IPS-20b (cell line): ENCODE data around the gene CIAO3.
"Not testable (repeated sequence)": the region's sequence is repeated elsewhere in the genome, so short reads cannot be mapped to it uniquely, and the experiment has no call there.

Experiments
- H3K27ac ChIP-seq: one replicate; pipeline ENCODE4 v1.5.1; 2013; ENCODE audit warnings: low read length
- H3K27me3 ChIP-seq: 2 replicates; pipeline ENCODE4 v1.6.1; 2013; ENCODE audit warnings: mild to moderate bottlenecking, low read length, inconsistent platforms; ENCODE audit not compliant: insufficient read depth
- H3K36me3 ChIP-seq: 2 replicates; pipeline ENCODE4 v1.6.1; 2013; ENCODE audit warnings: low read depth, mild to moderate bottlenecking, inconsistent platforms, low read length, moderate library complexity; ENCODE audit not compliant: insufficient read depth
- H3K4me1 ChIP-seq: 2 replicates; pipeline ENCODE4 v1.6.1; 2013; ENCODE audit warnings: mild to moderate bottlenecking, control low read depth, inconsistent platforms, low read length, moderate library complexity; ENCODE audit not compliant: insufficient read depth
- H3K4me3 ChIP-seq: 2 replicates; pipeline ENCODE4 v1.5.1; 2013; ENCODE audit warnings: mild to moderate bottlenecking, low read length, inconsistent platforms
- H3K9ac ChIP-seq: 2 replicates; pipeline ENCODE4 v1.6.1; 2013; ENCODE audit warnings: low read depth, mild to moderate bottlenecking, inconsistent platforms, low read length, moderate library complexity
- H3K9me3 ChIP-seq: 2 replicates; pipeline ENCODE4 v1.6.1; 2013; ENCODE audit warnings: mild to moderate bottlenecking, low read depth, low read length, inconsistent platforms; ENCODE audit not compliant: insufficient read depth

Gene CIAO3

DNA sequence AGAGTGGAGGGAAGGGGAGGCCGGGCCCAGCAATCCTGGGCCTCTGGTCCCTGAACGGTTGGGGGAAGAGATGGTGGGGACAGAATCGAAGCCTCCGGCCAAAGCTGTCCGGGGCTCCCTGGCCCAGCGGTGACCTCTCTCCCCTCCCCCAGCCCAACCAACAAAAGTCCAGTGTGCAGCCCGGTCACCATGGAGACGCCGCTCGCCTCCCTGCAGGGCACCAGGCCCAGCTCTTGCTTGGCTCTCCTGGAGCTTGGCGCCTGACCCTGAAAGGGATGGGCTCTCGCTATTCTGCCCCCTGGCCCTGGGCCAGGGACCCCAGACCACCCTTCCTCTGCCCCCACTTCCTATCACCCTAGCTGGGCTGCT, 24.6 kb downstream of the CIAO3 start:
- H3K4me3 ChIP-seq = peak overlapping the region; percentile 38; the same call in 1 of the 2 replicates
- peaks cover 62% of the 10 kb centered on the region for H3K27me3 ChIP-seq
- H3K36me3 ChIP-seq = no peaks in the 10 kb centered on the region
- no peaks in the 10 kb centered on the region for H3K9me3 ChIP-seq
- no peak overlapping the region for H3K27ac ChIP-seq
- peaks cover 3% of the 10 kb centered on the region; the same call in 1 of the 2 replicates for H3K4me1 ChIP-seq
- H3K9ac ChIP-seq = no peak overlapping the region

DNA sequence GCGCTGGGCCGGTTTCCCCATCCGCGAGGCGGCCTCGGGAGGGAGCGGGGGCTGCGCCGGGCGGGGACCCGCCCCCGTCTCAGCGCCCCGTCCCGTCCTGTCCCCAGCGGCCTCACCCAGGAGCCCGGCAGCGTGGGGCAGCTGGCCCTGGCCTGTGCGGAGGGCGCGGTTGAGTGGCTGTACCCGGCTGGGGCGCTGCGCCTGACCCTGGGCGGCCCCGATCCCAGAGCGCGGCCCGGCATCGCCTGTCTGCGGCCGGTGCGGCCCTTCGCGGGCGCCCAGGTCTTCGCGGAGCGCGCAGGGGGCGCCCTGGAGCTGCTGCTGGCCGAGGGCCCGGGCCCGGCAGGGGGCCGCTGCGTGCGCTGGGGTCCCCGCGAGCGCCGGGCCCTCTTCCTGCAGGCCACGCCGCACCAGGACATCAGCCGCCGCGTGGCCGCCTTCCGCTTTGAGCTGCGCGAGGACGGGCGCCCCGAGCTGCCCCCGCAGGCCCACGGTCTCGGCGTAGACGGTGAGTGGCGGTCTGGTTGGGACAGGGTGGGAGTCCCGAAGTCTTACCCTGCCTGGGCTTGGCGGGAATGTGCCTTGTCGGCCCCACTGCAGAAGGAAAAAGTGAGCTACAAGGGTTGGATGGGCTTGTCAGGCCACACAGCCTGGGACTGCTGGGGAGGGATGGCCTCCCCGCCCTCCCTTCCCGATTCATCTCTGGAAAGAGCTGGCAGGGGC, 25.2 kb downstream of the CIAO3 start:
- Histone ChIP-seq H3K27ac (no peak overlapping the region), H3K27me3 (peaks cover 63% of the 10 kb centered on the region), H3K4me3 (peak overlapping the region; percentile 56; the same call in 1 of the 2 replicates), H3K4me1 (peaks cover 3% of the 10 kb centered on the region; the same call in 1 of the 2 replicates), H3K36me3 (no peaks in the 10 kb centered on the region), H3K9me3 (no peaks in the 10 kb centered on the region), H3K9ac (no peak overlapping the region)

DNA sequence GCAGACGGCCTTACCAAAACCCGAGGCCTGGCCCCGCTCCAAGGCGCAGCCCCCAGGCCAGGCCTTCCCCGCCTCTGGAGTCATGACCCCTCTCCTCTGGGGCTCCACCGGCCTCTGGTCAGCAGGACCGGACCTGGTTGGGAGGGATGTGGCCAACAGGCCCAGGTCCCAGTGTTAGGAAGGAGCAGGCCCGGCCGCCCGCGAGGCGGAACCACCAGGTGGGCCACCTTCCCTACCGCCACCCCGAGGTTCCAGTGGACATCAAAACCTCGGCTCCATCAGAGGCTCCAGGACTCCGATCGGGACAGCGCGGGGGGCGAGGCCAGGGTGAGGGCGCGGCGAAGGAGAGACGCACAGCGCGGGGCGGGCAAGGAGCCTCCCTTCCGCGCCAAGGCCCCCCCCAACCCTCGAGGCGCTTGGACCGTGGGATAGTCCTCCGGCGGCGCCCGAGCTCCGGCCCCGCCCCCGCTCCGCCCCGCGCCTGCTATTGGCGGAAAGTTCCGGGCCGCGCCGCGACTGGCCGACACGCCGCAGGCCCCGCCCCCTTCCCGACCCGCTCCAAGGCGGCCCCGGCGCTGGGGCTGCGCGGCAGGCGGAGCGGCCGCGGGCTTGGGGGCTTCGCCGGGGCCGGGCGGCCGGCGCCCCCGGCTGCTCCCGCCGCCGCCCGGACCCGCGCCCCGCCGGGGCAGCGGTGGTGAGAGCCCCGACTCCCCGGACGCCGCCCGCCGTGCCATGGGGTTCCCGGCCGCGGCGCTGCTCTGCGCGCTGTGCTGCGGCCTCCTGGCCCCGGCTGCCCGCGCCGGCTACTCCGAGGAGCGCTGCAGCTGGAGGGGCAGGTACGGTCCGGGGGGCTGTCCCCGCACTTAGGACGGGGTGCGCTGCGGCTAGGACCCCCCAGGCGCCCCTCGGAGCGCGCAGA, 26.0 kb downstream of the CIAO3 start, which contains the start of gene METRN:
METRN (plus strand) TSS at position 561 of the 919 bp plus-strand sequence; CDS start at position 733, 172 bp downstream.
- H3K4me1 ChIP-seq = peaks cover 3% of the 10 kb centered on the region; the same call in 1 of the 2 replicates
- no peak within 1 kb of the TSS for H3K9ac ChIP-seq
- no peaks in the 10 kb centered on the region for H3K9me3 ChIP-seq
- H3K27me3 ChIP-seq = peaks cover 71% of the 10 kb centered on the region
- no peaks in the 10 kb centered on the region for H3K36me3 ChIP-seq
- no peak within 1 kb of the TSS for H3K27ac ChIP-seq
- H3K4me3 ChIP-seq = peak within 1 kb of the TSS; percentile 56; the same call in 1 of the 2 replicates

DNA sequence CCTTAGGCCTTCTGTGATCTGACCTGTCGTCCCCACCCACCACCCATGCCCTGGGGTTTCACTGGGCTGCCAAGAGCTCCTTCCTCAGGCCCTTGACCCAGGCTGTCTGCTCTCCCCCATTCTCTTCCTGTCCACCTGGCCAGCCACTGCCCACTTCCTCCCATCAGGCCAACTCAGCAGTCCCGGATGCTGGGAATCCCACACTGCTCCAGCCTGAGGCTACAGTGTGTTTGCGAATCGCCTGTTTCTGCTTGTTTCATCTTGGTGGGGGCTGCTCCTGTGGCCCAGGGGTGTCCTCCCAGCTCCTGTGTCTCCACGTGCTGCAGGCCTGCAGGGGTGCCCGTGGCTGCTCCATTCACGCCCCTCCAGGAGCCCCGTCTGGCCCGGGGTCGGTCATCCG, 26.7 kb downstream of the CIAO3 start:
- H3K27me3 ChIP-seq = peaks cover 72% of the 10 kb centered on the region
- no peak overlapping the region for H3K27ac ChIP-seq
- no peak overlapping the region for H3K9ac ChIP-seq
- no peak overlapping the region for H3K4me3 ChIP-seq
- peaks cover 3% of the 10 kb centered on the region; the same call in 1 of the 2 replicates for H3K4me1 ChIP-seq
- H3K36me3 ChIP-seq = no peaks in the 10 kb centered on the region
- no peaks in the 10 kb centered on the region for H3K9me3 ChIP-seq

DNA sequence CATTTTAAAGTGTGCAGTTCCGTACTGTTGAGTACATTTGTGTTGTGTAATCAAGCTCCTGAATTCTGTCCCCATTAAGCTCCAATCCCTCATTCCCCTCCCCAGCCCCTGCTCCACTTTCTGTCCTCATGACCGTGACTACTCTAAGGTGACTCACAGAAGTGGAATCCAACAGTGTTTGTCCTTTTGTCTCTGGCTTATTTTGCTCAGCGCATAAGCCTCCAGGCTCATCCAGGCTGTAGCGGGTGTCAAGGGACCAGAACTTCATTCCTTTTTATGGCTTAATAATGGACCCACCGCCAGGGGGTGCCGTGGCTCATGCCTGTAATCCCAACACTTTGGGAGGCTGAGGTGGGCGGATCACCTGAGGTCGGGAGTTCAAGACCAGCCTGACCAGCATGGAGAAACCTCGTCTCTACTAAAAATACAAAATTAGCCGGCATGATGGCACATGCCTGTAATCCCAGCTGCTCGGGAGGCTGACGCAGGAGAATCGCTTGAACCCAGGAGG, 28.0 kb downstream of the CIAO3 start:
- H3K4me3 ChIP-seq, H3K9me3 ChIP-seq, H3K36me3 ChIP-seq, H3K27ac ChIP-seq, H3K4me1 ChIP-seq, H3K9ac ChIP-seq: not testable (repeated sequence)
- peaks cover 73% of the 10 kb centered on the region for H3K27me3 ChIP-seq

DNA sequence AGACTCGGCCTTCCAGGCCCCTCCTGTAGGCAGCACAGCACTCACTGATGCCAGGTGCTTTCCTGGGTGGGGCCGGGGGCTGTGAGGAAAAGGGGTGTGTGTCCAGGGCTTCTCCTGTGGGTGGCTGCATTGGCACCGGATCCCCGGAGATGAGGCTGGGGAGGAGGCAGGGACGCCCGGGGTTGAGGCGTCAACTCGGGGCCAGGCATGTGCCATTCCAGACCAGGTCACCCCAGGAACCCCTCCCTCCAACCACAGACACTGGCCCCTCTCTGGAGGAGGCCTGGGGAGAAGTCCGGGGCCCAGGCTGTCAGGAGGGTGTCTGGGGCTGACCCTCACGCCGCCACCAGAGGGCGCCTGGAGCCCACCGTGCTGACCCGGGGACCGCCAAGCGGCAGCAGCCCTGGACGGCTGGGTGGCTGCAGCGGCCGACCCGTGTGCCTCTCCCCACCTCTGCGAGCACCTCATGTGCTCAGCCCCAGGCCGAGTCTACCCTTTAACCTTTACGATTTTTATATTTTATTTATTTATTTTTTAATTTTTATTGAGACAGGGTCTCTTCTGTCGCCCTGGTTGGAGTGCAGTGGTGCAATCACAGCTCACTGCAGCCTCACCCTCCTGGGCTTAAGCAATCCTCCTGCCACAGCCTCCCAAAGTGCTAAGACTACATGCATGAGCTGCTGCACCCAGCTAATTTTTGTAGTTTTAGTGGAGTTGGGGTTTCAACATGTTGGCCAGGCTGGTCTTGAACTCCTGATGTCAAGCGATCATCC, 29.1 kb downstream of the CIAO3 start:
- Histone ChIP-seq H3K9me3 (no peaks in the 10 kb centered on the region), H3K9ac (no peak overlapping the region), H3K4me3 (no peak overlapping the region), H3K27me3 (peaks cover 74% of the 10 kb centered on the region), H3K27ac (no peak overlapping the region), H3K4me1 (peaks cover 3% of the 10 kb centered on the region; the same call in 1 of the 2 replicates), H3K36me3 (no peaks in the 10 kb centered on the region)

DNA sequence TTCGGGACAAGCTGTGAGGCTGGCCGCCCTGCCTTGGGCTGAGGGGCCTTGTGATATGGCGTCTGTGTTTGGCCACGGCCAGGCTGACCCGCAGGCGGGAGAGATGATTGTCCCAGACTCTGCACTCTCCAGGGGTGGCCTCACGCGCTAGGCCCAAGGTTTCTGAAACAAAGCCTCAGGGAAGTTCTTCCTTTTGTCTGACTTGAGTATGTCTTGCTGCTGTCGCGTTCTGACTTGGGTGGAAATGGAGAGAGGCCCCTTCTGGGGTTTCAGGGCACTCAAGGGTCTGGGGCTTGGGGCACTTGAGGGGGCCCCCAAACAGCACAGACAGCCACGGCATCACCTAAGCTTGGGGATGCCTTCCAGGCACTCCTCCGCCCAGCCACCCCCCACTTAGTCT, 29.7 kb downstream of the CIAO3 start:
- H3K4me3 ChIP-seq = no peak overlapping the region
- peaks cover 2% of the 10 kb centered on the region; the same call in 1 of the 2 replicates for H3K4me1 ChIP-seq
- no peaks in the 10 kb centered on the region for H3K36me3 ChIP-seq
- no peak overlapping the region for H3K27ac ChIP-seq
- H3K9ac ChIP-seq = no peak overlapping the region
- H3K9me3 ChIP-seq = no peaks in the 10 kb centered on the region
- H3K27me3 ChIP-seq = peaks cover 74% of the 10 kb centered on the region

DNA sequence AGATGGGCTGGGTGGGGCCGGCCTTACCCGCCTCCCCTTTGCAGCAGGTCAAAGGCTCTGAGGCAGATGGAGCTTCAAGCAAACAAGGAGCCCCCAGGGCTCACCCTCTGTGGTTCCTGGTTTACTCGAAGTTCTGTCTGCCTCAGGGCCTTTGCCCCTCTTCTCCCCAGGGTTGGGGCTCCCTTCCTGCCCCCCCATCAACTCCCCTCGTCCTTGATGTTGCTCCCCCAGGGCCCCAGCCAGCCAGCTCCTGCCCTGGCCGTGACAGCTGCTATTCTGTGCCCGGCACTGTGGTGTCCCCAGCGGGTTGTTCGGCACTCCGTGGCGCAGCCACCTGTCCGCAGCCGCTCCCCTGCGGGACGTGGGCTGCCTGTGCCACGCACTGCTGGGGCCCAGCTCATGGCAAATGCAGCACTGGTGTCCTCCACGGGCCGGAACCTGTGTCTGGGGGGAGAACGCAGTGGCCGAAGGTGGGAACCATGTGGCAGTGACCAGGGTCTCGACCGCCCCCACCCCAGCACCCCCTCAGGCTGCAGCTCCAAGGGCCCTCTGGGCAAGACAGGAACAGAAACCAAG, 30.2 kb downstream of the CIAO3 start:
- no peaks in the 10 kb centered on the region for H3K4me1 ChIP-seq
- no peaks in the 10 kb centered on the region for H3K9me3 ChIP-seq
- no peak overlapping the region for H3K9ac ChIP-seq
- peaks cover 71% of the 10 kb centered on the region for H3K27me3 ChIP-seq
- no peak overlapping the region for H3K4me3 ChIP-seq
- H3K27ac ChIP-seq = no peak overlapping the region
- no peaks in the 10 kb centered on the region for H3K36me3 ChIP-seq

DNA sequence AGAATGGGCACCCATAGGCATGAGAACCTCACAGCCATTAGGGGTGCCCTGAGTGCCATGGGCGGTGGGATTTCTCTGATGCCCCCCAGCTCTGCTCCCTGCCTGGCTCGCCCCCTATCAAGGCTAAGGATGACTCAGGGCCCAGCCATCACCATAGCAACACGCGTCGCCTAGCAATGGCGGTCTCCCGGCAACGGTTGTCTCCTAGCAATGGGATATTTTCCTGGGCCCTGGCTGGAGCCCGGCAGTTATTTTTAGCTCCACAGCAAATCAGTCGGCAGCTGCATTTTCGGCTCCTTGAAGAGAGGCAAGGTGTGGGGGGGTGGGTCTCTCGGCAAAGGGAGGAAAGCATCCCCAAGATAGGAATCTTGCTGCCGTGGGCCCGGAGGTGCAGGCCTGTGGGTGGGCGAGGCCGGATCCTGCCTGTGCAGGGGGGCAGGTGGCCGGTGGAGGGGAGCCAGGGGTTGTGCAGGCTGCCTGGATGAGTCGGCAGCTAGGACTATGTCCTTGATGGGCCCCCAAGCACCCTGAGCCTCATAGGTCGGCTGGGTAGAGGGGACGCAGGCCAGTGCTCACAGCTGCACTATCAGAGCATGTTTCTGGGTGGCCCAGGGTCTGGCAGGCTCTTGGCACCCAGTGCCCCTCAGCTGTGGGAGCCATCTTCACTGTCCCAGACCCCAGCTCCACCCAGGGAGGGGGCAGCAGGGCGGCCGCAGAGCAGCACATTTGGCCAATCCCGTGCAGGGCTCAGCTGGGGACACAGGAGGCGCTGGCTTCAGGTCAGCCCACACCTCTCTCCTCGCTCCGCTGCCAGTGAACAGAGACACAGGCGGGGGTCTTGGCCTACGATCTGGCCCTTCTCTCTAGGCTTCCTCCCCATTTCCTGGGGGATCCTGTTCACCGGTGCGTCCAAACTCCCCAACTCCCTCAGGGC, 31.0 kb downstream of the CIAO3 start:
- Histone ChIP-seq H3K27me3 (peaks cover 70% of the 10 kb centered on the region), H3K4me3 (no peak overlapping the region), H3K9ac (no peak overlapping the region), H3K36me3 (no peaks in the 10 kb centered on the region), H3K9me3 (no peaks in the 10 kb centered on the region), H3K27ac (no peak overlapping the region), H3K4me1 (no peaks in the 10 kb centered on the region)

DNA sequence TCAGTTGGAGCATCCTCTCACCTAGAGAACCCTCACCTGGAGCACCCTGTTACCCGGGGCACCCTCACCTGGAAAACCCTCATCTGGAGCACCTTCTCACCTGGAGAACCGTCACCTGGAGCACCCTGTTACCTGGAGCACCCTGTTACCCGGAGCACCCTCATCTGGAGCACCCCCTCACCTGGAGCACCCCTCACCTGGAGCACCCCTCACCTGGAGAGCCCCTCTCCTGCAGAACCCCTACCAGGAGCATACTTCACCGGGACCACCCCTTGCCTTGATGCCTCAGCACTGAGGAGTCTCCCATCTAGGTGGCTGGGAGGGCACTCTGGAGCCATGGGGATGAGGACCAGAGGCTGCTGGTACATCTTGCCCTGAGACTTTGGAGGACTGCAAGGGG, 31.8 kb downstream of the CIAO3 start:
- no peak overlapping the region for H3K9ac ChIP-seq
- no peak overlapping the region for H3K27ac ChIP-seq
- H3K9me3 ChIP-seq = no peaks in the 10 kb centered on the region
- no peaks in the 10 kb centered on the region for H3K36me3 ChIP-seq
- H3K4me3 ChIP-seq = no peak overlapping the region
- no peaks in the 10 kb centered on the region for H3K4me1 ChIP-seq
- peaks cover 71% of the 10 kb centered on the region for H3K27me3 ChIP-seq
